GM19043 (cell line): Measurements from ENCODE around the gene CAPZA2.
A peak's percentile ranks its signal among the peaks of the same experiment; 100 is the strongest.
"Not testable (repeated sequence)": the region's sequence is repeated elsewhere in the genome, so short reads cannot be mapped to it uniquely, and the experiment has no call there.

Source experiments
- ATAC-seq: cut with Tn5 transposase; IDR thresholded peaks from one replicate; pipeline ENCODE4 v1.9.1; 2021; ENCODE audit warnings: low read depth; ENCODE audit not compliant: unreplicated experiment

CAPZA2 gene

GRCh38 chr7:116952635-116953371 lies 90.4 kb downstream of the CAPZA2 start:
- peak; percentile 5 for ATAC-seq

DNA sequence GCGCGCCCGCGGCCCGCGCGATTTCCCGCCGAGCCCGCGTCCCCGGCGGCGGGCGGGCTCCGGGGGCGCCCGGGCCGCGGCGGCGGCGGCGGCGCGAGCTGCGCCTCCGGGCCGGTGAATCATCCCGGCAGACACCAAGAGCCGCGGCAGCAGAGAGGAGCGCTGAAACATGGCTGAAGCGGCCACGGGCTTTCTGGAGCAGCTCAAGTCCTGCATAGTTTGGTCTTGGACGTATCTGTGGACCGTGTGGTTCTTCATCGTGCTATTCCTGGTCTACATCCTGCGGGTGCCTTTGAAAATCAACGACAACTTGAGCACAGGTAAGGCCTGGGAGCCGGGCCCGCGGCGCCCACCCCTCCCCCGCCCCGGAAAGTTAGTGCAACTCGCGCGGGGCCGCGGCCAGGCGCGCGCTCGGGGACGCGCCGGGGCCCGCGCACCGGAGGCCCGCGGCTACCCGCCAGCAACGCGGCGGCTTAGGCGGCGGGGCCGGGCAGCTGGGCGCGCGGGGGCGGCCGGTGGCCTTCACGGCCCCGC lies 91.1 kb downstream of the CAPZA2 start, which contains the start of gene ST7:
Gene ST7 (plus strand): TSS at position 130 of the 534 bp plus-strand sequence. CDS start 40 bp downstream, at position 170.
- ATAC-seq = peak; percentile 23

- peak; percentile 6 for ATAC-seq
Observed at GRCh38 chr7:116953906-116954838, 91.8 kb downstream of the CAPZA2 start.

DNA sequence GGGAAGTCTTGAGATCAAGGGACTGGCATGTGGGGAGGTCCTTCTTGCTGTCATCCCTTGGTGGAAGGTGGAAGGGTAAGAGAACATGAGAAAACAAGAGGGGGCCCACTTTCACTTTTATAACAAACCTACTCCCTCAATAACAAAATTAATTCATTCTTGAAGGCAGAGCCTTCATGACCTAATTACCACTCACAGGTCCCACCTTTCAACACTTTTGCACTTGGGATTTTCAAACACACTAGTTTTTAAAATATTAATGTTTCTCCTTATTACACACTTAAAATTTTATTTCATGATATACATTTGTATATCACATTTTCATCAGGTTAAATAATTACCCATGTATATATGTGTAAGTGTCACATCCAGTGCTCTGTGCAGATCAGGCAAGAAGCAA lies 93.0 kb downstream of the CAPZA2 start:
- no peak for ATAC-seq

- ATAC-seq = peak; percentile 75
Observed at GRCh38 chr7:116955801-116956476, 93.6 kb downstream of the CAPZA2 start.

GRCh38 chr7:116956477-116956804 lies 94.1 kb downstream of the CAPZA2 start:
- no peak for ATAC-seq

- ATAC-seq = peak; percentile 42
Observed at GRCh38 chr7:116957874-116958273, 95.5 kb downstream of the CAPZA2 start.

DNA sequence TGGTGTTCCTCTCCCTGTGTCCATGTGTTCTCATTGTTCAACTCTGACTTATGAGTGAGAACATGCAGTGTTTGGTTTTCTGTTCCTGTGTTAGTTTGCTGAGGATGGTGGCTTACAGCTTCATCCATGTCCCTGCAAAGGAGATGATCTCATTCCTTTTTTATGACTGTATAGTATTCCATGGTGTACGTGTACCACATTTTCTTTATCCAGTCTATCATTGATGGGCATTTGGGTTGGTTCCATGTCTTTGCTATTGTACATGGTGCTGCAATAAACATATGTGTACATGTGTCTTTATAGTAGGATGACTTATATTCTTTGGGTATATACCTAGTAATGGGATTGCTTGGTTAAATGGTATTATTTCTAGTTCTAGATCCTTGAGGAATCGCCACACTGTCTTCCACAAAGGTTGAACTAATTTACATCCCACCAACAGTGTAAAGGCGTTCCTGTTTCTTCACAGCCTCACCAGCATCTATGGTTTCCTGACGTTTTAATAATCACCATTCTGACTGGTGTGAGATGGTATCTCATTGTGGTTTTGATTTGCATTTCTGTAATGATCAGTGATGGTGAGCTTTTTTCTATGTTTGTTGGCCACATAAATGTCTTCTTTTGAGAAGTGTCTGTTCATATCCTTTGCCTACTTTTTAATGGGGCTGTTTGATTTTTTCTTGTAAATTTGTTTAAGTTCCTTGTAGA lies 99.7 kb downstream of the CAPZA2 start:
- not testable (repeated sequence) for ATAC-seq

- no peak for ATAC-seq
Observed at GRCh38 chr7:116963234-116963633, 100.8 kb downstream of the CAPZA2 start.

DNA sequence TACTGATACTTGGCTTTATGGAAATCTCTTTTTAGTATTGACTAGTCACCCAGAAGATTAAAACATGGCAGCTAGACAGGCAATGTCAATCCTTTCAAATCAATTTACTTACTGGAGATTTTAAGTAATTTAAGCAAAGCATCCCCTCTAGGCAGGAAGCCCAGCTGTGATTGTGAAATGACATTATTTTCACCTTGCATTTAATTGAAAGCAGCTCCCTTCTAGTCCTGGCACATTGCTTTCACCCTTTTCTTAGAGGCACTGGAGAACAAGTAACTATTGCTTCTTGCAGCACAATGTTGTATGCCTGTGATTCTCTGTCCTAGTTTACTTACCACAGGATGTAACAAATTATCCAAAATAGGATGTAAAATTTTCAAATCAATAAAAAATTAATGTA lies 104.2 kb downstream of the CAPZA2 start:
- ATAC-seq = no peak

GRCh38 chr7:116967254-116967922 lies 105.0 kb downstream of the CAPZA2 start:
- ATAC-seq = no peak

GRCh38 chr7:116967983-116968382 lies 105.6 kb downstream of the CAPZA2 start:
- no peak for ATAC-seq

DNA sequence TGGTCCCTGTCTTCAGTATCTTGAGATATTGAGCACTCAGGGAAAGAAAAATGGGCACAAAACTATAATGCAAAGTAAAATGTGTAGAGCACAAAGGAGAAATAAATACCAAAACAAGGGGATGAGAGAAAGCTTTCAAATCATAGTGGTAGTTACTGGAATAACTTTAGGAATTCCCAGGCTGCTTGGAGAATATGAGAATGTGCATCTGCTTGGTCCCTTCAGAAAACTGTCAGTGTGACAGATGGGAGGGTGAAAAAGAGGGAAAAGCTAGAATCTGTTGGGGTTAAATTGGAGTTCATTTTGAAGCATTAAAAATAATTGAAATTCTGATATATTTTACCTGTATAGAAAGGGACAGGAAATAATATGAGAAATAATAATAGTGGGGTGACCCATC lies 106.2 kb downstream of the CAPZA2 start:
- ATAC-seq = no peak

DNA sequence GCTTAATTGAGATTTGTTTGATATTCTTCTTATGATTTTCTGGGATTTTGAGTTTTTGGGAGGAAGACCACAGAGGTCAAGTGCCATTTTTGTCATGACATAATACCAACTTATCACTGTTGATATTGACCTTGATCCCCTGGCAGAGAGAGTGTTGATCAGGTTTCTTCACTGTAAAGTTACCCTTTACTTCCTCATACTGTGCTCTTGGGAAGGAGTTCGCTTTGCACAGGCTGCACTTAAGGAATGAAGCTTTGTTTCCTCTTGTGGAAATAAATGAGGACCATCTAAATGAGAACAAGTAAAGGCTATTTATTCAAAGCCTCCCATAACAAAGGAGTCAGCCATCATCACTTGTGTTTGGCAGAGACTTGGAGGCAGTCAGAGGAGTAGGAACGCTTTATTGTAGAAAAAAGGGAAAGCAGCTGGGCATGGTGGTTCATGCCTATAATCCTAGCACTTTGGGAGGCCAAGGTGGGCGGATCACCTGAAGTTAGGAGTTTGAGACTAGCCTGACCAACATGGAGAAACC lies 107.0 kb downstream of the CAPZA2 start:
- ATAC-seq = no peak

GRCh38 chr7:116970238-116970910 lies 108.0 kb downstream of the CAPZA2 start:
- peak; percentile 65 for ATAC-seq

GRCh38 chr7:116971153-116971552 lies 108.8 kb downstream of the CAPZA2 start:
- ATAC-seq = not testable (repeated sequence)
